ENCODE measurements around the gene PIGK.
"Not testable (repeated sequence)": the region's sequence is repeated elsewhere in the genome, so short reads cannot be mapped to it uniquely, and the experiment has no call there.

The PIGK gene

DNA sequence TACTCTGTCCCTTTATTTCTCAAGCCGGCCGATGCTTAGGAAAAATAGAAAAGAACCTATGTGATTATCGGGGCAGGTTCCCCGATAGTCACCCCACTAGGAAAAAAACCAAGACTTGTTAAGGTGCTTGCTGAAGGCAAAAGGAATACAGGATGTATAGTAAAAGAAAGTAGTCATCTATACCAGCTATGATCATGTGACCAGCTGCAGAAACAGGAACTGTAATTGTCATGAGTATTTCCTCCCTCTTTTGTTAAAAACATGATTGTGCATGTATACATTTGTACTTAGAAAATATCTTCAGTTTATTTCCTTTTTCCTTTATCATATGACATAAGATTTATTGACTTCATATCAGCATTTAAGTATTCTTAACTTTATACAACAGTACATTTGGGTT lies 30.5 kb downstream of the PIGK start:
- DNase-seq, result no peak

DNA sequence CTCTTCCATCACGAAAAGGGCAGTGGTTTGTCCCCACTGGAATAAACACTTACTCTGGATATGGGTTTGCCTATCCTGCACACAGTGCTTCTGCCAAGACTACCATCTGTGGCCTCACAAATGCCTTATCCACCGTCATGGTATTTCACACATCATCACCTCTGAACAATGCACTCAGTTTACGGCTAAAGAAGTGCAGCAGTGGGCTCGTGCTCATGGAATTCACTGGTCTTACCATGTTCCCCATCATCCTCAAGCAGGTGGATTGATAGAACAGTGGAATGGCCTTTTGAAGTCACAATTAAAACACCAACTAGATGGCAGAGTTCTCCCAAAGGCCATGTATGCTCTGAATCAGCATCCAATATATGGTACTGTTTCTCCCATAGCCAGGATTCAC lies 32.3 kb downstream of the PIGK start:
- DNase-seq, result not testable (repeated sequence)

DNA sequence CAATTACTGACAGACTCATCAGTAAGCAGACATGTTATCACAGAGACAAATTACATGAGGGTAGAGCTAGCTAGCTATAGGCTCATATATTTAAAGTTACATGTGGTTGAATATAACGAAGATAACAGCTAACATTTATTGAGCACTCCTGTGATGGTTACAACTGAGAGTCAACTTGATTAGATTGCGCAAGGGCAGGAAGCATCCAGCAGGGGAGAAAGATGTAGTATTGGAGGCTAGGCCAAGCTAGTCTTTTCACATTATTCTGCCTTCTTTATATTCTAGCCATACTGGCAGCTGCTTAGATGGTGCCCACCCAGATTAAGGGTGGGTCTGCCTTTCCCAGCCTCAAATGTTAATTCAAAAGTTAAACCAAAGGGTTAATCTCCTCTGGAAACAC lies 37.1 kb downstream of the PIGK start:
- no peak for DNase-seq

DNA sequence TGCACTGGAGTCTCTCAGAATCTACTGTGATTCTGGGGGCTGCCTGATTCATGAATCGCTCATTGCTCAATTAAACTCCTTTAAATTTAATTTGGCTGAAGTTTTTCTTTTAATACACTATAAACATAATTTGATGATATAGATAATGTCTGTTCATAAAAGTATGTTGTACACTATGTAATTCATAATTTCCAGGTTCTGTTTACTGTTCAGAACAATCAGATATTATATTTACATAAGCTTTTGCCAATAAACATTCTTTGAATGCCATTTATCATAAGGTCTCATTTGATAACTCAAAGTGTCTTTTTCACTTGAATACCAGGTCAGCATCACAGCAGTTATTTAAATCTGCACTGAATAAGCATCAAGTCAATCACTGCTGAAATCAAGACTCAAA lies 39.6 kb downstream of the PIGK start:
- no peak for DNase-seq

DNA sequence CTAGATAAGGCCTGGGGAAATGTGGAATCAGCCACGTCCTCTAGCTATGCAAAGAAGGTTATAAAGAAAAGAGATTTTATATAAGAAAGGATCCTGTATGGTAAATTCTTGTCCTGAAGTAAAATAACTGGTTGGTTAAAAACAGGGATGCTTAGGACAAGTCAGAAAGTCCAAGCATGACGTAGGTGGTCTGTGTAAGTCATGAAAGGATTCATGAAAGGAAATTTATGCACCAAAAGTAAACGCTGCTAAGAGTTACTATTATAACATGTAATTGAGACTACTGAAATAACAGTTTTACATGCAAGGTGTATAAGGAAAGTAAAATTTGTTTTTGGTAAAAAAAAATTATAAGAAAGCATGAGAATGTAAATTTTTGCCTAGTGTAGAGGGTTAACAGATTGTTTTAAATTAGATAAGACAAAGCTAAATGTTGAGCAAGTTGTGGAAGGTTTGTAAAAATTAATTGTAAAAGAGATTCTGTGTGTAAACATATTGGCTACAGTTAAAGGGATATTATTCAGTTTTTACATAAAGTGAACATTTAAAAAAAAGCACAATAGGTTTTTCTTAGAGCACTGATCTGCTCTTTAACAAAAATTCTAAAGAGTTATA lies 43.9 kb downstream of the PIGK start:
- no peak for DNase-seq

DNA sequence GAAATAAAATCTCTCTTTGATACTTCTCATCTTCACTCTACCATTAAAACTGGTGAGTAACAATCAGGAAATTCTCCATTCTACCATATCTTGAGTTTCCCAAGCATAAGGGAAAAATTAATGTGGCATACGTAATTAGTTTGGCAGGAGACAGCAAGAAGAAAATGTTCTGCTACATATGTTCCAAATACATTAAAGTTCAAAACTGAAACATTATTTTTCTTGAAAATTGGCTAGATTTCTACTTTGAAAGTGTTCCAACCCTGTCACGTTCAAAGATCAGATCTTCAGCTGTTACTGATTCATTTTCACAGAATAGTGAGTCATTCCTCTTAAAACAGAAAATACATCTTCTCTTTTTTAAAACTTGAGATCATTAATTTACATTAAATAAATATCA lies 48.5 kb downstream of the PIGK start:
- DNase-seq, result no peak

DNA sequence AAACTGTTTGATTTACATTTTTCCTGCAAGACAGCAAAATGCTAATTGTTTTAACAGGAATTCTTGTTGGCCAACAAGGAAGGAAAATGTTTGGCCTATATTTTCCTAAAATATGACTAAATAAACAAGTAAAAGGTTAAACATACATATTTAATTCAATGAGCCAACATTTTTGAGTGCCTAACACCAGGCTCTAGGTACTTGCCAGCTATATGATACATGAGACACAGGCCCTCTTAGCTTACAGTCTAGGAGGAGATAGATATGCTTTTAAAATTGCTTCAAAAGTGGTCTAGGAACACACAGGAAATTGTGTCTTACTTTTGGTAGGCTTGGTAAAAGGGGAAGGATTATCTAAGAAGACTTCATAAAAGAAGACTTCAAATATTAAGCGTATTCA lies 50.9 kb downstream of the PIGK start:
- no peak for DNase-seq

DNA sequence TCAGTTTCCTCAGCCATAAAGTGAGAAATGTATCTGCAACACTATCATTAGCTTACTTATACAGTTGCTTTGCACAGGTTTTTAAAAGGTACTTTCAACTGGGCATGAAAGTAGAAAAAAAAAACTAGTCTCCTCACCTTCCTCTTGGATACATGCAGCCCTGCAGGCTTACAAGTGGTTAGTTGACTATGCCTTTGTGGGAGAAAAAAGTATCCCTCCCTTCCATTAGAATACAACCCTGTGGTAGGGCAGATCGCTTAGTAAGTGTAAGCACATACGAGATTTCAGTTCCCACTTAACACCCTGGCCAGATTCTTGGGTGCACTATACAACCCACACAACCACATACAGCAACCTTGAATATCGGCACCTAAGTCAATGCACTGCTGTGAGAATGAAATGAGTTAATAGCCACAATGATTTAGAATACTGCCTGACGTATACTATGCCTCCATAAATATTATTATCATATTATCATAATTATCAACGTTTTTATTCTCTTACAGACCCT lies 54.7 kb downstream of the PIGK start:
- DNase-seq, result no peak

DNA sequence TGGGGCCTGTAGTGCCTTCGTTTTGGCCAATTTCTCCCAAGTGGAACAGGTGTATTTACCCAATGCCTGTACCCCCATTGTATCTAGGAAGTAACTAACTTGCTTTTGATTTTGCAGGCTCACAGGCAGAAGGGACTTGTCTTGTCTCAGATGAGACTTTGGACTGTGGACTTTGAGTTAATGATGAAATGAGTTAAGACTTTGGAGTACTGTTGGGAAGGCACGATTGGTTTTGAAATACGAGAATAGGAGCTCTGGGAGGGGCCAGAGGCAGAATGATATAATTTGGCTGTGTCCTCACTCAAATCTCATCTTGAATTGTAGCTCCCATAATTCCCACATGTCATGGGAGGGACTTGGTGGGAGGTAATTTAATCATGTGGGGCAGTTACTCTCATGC lies 59.5 kb downstream of the PIGK start:
- DNase-seq, result not testable (repeated sequence)

DNA sequence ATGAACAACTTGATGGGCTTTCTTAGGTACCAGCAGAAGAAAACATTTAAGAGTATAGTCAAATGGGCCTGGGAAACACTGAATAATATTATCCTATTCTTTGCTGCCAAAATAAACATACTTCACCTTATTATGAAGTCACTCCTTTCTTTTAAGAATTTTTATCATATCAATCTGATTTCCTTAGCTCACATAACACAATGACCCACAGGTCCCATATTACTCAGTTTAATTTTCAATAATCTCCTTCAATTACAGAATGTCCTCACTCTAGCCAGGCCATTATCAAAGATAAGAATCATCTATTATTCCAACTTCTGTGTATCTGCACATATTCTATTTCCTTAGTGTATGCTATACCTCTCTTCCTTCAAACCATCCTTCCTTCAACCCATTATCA lies 63.0 kb downstream of the PIGK start:
- DNase-seq, result no peak

DNA sequence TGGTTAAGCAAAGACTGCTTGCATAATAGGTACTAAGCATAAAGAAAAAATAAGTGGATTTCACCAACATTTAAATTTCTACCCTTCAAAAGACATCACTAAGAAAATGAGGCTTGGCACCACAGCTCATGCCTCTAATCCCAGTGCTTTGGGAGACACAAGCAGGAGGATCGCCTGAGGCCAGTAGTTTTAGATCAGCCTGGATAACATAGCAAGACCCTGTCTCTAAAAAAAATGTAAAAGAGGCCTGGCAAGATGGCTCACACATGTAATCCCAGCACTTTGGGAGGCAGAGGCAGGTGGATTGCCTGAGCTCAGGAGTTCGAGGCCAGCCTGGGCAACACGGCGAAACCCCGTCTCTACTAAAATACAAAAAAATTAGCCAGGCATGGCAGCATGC lies 73.0 kb downstream of the PIGK start:
- DNase-seq, result no peak

DNA sequence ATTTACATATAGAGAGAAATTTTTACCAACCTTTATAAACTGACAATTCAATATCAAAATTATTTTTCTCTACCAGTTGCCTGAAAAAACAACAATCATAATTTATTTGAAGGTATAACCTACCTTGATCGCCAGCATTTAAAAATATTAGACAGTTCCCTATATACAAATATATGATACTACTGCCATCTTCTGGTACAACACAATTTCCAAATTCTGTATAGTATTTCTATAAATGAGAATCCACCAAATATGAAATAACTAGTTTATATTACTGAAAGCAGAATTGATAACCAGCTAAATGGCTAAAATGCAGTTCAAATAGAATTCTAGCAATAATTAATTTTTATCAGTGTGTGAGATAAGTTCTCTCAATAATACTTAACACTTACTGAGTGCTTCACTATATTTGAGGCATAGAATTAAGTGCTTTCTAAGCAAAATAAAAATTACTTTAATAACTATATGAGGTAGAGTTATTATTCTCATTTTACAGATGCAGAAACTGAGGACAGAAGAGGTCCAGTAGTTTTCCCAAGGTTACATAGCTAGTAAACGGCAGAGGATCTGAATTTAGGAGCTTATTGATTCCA lies 75.6 kb downstream of the PIGK start:
- DNase-seq, result peak; percentile 9

DNA sequence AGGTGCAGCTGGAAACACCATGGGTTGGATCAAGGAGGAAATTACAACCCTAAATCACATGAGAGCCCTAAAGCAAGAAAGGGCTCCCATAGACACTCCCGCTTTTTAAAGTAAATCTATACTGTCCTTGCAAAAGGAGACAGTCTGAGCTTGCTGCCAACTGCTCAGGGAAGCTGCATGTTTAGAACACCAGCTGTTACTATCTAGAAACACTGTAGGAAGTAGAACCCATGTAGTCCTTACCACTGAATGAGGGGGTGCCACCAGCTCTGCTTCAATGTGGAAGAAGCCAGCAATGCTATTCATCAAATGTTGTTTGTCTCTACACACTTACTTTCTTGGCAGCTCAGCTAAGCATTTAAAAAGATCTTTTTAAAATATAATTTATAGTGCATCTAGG lies 79.8 kb downstream of the PIGK start:
- DNase-seq, result no peak

DNA sequence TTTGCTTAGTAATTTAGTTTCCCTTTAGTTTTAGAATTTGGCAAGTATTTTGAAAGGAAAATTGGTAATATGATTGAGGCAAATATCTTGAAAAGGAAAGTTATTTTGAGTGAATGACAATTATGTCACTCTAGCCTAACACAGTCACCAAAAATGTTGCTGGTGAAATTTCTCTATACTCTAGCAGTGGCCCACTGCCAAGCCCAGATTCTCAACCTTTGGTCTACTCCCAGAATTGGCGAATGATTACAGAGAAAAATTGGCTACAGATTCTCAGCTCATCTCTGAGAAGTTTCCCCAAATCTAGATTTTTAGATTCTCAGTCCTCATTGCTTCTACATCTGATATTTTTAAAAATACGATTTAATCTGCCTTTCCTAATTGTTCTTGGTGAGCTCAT lies 84.9 kb downstream of the PIGK start:
- no peak for DNase-seq

DNA sequence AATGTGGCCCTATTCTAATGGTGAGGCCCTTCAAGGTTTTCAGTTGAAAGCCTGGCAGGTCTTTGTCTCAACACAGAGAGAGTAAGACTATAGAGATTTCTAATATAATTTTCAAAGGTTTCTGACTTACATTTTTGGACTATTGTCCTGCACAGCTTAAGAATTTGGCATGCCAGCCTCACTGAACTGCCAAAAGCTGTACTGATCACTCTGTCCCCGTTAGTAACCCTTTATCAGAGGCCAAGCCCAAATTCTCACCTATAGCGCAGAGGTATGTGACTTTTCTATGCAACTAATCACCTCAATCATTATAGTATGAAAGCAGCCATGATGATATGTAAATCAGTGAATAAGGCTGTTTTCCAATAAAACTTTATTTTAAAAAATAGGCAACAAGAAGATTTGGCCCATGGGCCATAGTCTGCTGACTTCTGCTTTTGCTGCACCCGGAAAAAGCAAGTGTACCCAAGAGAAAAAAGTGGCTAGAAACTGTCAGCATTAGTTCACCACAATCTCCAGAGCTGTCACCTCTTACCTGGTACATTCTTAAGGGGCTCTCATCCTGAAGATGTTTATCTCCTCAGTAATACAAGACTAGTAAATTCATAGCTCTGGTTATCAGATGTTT lies 85.4 kb downstream of the PIGK start:
- DNase-seq, result no peak

DNA sequence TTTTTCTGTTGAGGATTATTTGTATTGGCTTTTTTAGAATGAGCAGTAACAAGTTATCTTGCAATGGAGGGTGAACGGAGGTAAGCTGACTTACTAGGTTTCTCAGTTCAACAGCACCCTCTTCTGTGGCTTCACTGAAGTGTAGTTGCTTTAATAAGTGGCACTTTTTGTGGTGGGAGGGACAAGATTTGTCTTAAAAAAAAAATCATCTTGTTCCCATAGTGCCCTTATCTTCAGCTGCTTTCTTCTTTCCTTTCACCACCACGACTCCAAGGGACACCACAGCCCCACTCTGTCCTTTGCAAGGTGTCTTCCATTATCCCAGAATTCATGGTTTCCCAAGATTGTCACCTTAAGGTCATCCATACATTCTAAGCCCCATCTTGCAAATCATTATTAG lies 92.9 kb downstream of the PIGK start:
- peak; percentile 34 for DNase-seq

DNA sequence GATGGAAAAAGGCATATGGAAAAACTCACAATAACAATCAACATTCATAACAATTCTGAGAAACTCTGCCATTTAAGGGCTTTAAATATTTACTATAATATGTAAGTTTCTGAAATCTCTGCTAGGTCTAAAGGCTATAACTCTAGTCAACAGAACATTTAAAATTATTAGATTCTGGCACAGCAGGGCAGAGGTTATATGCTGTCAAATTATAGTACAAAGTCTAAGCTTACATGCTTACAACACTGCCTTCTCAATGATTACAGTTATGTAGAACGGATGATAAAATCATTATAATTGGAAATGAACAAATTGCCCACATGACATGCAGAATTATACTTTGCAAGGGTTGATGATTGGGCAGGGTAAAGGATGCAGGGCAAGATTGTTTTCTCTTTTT lies 97.7 kb downstream of the PIGK start:
- no peak for DNase-seq

DNA sequence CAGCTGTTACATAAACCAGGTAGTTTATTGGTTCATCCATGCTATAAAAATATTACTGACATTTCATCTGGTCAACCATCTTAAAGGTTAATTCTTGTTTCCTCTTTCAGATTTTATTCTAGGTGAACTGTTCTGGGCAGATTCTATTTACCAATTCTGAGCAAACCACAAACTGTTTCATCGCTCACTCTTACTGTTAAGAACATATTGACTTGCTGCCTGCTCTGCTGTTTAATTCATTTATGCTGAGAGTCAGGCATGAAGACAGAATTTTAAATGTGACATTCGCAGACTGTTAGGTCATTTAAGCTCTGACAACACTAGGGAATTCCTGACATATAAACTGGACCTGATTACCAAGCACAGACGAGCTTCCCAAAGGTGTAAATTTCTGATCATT lies 98.3 kb downstream of the PIGK start:
- DNase-seq, result no peak

DNA sequence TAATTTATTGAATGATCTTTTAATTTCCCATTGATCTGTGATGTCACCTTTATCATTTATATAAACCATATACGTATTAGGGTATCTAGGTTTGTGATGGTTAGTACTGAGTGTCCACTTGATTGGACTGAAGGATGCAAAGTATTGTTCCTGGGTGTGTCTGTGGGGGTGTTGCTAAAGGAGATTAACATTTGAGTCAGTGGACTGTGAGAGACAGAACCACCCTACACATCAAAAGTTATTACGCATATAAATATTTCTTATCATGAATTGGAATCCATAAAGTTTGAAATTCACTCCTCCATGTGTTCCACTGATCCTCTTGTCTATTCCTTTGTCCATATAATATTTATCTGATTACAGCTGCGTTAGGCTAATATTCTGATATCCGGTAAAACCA lies 100.5 kb downstream of the PIGK start:
- no peak for DNase-seq

DNA sequence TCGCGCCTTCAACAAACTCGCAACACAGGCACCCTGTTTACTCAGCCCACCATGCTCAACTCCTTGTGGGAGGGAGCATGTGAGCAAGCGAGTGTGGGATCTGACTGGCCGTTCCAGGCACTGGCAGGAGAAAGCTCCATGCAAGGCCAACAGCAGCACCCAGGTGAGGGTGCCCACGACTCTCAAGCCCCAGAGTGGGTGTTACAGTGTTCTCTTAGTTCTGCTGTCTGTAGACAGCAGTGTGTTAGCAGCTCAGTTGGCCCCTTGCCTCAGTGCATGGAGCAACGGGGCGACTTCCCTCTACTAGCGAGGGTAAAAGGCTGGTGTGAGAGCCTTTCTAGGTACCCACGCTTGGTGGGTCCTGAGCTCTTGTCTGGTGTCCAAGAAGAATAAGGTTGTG lies 114.6 kb downstream of the PIGK start:
- no peak for DNase-seq

DNA sequence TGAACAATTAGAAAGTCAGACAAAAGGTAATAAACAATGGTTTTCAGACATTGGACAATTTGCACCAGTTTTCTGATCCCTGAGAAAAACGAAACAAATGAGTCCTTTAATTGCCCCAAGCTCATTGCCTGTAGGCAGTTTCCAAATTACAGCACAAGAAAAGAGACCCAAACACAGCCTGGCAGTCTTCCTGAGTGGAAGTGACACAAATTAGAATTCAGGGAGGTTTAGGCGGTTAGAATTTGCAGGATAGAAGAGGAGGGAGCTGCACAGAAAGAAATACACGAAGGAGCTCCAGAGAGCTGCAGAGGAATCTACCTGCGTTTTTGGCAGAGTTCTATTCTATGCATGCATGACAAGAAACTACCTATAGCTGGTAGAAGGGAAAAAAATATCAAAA lies 115.7 kb downstream of the PIGK start:
- no peak for DNase-seq

DNA sequence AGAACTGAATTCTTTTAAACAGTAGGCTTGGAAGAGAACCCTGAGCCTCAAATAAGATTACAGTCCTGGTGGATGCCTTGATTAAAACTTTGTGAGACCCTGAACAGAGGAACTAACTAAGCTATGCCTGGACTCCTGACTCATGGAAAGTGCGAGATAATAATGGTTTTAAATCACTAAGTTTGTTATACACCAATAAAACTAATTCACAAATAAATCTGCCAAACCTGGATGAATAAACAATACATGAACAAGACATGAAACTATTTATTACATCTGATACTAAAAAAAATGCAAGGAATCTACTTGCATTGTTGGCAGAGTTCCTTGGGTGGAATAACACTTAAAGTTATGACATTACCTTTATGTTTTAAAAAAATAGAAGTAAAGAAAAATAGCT lies 118.4 kb downstream of the PIGK start:
- DNase-seq, result no peak

DNA sequence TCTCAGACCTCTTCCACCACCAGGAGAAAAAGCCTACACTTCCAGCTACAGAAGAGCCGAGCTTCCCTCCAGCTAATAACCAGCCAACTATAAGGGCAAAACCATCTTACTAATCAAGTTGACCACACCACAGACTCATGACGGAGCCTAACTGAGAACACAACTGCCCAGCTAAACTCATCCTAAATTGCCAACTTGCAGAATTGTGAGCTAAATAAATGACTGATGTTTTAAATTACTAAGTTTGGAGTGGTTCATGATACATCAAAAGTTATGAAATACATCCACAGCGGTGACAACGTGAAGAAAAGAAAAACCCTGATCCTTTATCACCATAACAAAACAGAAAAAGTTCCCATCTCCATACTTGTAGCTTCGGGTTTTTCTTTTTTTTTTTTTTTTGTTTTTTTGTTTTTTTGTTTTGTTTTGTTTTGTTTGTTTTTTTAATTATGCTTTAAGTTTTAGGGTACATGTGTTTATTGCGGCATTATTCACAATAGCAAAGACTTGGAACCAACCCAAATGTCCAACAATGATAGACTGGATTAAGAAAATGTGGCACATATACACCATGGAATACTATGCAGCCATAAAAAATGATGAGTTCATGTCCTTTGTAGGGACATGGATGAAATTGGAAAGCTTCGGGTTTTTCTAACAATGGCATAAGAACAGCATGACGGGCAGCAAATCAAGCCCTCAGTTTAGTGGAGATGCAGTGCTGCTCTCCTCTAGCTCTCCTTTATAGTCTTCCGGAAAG lies 122.6 kb downstream of the PIGK start:
- no peak for DNase-seq

DNA sequence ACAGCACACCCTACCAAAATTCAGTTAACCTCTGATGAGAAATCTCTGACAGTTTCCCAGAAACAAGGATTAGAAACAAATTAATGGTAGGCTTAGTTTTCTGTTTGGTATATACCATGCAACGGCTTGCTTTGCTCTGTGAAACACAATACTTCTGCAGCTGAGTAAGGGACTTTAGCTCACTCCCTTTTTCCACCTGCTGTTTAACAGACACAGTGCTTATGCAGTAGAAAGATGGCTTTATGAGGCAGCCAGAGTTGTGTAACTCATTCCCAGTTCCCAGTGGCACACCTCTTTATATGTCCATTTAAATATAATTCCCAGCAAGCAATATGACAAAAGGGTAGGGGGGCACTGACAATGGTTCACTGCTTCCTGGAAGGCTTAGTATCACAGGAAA lies 124.0 kb downstream of the PIGK start:
- DNase-seq, result no peak
